GM12878 (cell line): Measurements from ENCODE around the gene CTNNAL1. TPM values are rescaled to one million over a fixed set of nuclear protein-coding genes. Genes with fewer than 3 reads are reported as not detected.

Experiments used
- ATAC-seq: fragments of 200-7000 bp; cut with Tn5 transposase; 3 replicates; pipeline ENCODE4 v1.9.1; 2020; ENCODE audit warnings: mild to moderate bottlenecking, moderate library complexity
- BruUV-seq: library from RNA; stranded (reverse); fragments of 400-500 nt; replicated peaks from 2 replicates; lab custom pipeline; 2021; lab: Mats Ljungman, UMichigan
- CTCF ChIA-PET: fragments of 300-600 bp; sonication (Branson Sonifier 250); formaldehyde crosslinking; extraction: SDS; loops from one replicate; lab custom pipeline; 2021; ENCODE audit warnings: inconsistent platforms; lab: Yijun Ruan, JAX
- POLR2A ChIA-PET: fragments of 350-600 bp; formaldehyde crosslinking; extraction: SDS; loops from one replicate; lab custom pipeline; 2021; ENCODE audit warnings: inconsistent platforms; lab: Charles Lee
- RAD21 ChIA-PET: fragments of 300-600 bp; sonication (Branson Sonifier 250); formaldehyde crosslinking; loops from one replicate; lab custom pipeline; 2023; ENCODE audit warnings: antibody characterized with exemption; ENCODE audit not compliant: unreplicated experiment; lab: Charles Lee
- SMC1A ChIA-PET: fragments of 300-600 bp; sonication (Branson Sonifier 250); formaldehyde crosslinking; loops from one replicate; lab custom pipeline; 2023; ENCODE audit not compliant: unreplicated experiment, uncharacterized antibody; lab: Charles Lee
- DNase-seq: peaks from one replicate; pipeline ENCODE4 v3.0.0-alpha.2; 2011; ENCODE audit warnings: low read depth, low spot score
- FAIRE-seq: peaks from 3 replicates; lab custom pipeline; 2011; peaks lifted over from hg19 to GRCh38; lab: Jason Lieb, UNC
- H2AFZ ChIP-seq: 2 replicates; pipeline ENCODE4 v1.6.0; 2011; ENCODE audit warnings: low read depth, low read length, control low read depth; ENCODE audit not compliant: control insufficient read depth
- H3K27ac ChIP-seq: 2 replicates; pipeline ENCODE4 v1.5.1; 2011; ENCODE audit warnings: control low read depth; ENCODE audit not compliant: control insufficient read depth, insufficient read depth
- H3K27me3 ChIP-seq, 2 experiments: replicated peaks in 1 of 2; 2 replicates each; pipeline versions ENCODE4 v1.6.0 to v1.6.1; 2011; ENCODE audit warnings: low read length in 1 of 2; ENCODE audit not compliant: control insufficient read depth in 2 of 2, insufficient read depth in 2 of 2
- H3K36me3 ChIP-seq, 2 experiments: 2 replicates each; pipeline ENCODE4 v1.5.1; 2011; ENCODE audit warnings: low read length in 1 of 2; ENCODE audit not compliant: control insufficient read depth in 2 of 2, insufficient read depth in 2 of 2
- H3K4me1 ChIP-seq: 2 replicates; pipeline ENCODE4 v1.6.1; 2011; ENCODE audit warnings: mild to moderate bottlenecking, low read length, moderate library complexity, mixed read lengths; ENCODE audit not compliant: control insufficient read depth, insufficient read depth
- H3K4me2 ChIP-seq: 2 replicates; pipeline ENCODE4 v1.6.0; 2011; ENCODE audit warnings: control low read depth; ENCODE audit not compliant: control insufficient read depth, insufficient read depth
- H3K4me3 ChIP-seq: fragments of 200-600 bp; sonication (generic); 2 replicates; pipeline ENCODE4 v1.5.1; 2016
- H3K79me2 ChIP-seq: 2 replicates; pipeline ENCODE4 v1.6.0; 2011; ENCODE audit warnings: low read length; ENCODE audit not compliant: control insufficient read depth, insufficient read depth
- H3K9ac ChIP-seq: 2 replicates; pipeline ENCODE4 v1.8.0; 2011; ENCODE audit warnings: low read length, control low read depth, mixed read lengths; ENCODE audit not compliant: control insufficient read depth, insufficient read depth
- H3K9me3 ChIP-seq: replicated peaks from 3 replicates; pipeline ENCODE4 v1.5.1; 2011; ENCODE audit warnings: mild to moderate bottlenecking, low read length; ENCODE audit not compliant: control insufficient read depth, insufficient read depth
- H4K20me1 ChIP-seq: 2 replicates; pipeline ENCODE4 v1.6.0; 2011; ENCODE audit not compliant: control insufficient read depth, insufficient read depth
- ASH2L ChIP-seq: fragments of 300-600, 200-600 bp; sonication (generic); IDR thresholded peaks from 2 replicates; pipeline ENCODE4 v1.6.1; 2017; ENCODE audit warnings: low read depth, mild to moderate bottlenecking, borderline replicate concordance
- ATF7 ChIP-seq: fragments of 450-650 bp; IDR thresholded peaks from 2 replicates; pipeline ENCODE4 v1.6.1; 2016; ENCODE audit warnings: low read depth, mild to moderate bottlenecking
- EED ChIP-seq: sonication (generic); IDR thresholded peaks from 2 replicates; pipeline ENCODE4 v1.6.1; 2016; ENCODE audit warnings: antibody characterized with exemption, low read depth
- HDGF ChIP-seq: fragments of 450-650 bp; IDR thresholded peaks from 2 replicates; pipeline ENCODE4 v1.6.1; 2016; ENCODE audit warnings: antibody characterized with exemption
- JUNB ChIP-seq: IDR thresholded peaks from 2 replicates; pipeline ENCODE4 v1.6.1; 2016; ENCODE audit warnings: antibody characterized with exemption, mild to moderate bottlenecking
- JUND ChIP-seq: IDR thresholded peaks from 2 replicates; pipeline ENCODE4 v1.6.1; 2012; ENCODE audit warnings: low read depth, mild to moderate bottlenecking, low read length, improper control_type of control experiment, moderate library complexity
- LARP7 ChIP-seq: fragments of 450-650 bp; IDR thresholded peaks from 2 replicates; pipeline ENCODE4 v1.6.1; 2017; ENCODE audit warnings: mild to moderate bottlenecking
- MEF2A ChIP-seq: IDR thresholded peaks from 2 replicates; pipeline ENCODE4 v1.6.1; 2011; ENCODE audit warnings: low read depth, mild to moderate bottlenecking, low read length, moderate library complexity; ENCODE audit not compliant: insufficient read depth
- MXI1 ChIP-seq: fragments of 150-350 bp; IDR thresholded peaks from 2 replicates; pipeline ENCODE4 v1.6.1; 2011; ENCODE audit warnings: low read depth, mild to moderate bottlenecking, inconsistent platforms, low read length, improper control_type of control experiment
- NFYA ChIP-seq: IDR thresholded peaks from 2 replicates; pipeline ENCODE4 v1.6.1; 2011; ENCODE audit warnings: low read depth, mild to moderate bottlenecking, low read length, improper control_type of control experiment, borderline replicate concordance
- NKRF ChIP-seq: fragments of 450-650 bp; conservative IDR thresholded peaks from 2 replicates; pipeline ENCODE4 v1.6.1; 2017; ENCODE audit warnings: mild to moderate bottlenecking, moderate library complexity
- NR2C2 ChIP-seq: IDR thresholded peaks from 2 replicates; pipeline ENCODE4 v1.6.1; 2011; ENCODE audit warnings: borderline replicate concordance, low read depth; ENCODE audit not compliant: control insufficient read depth, insufficient read length
- NRF1 ChIP-seq: conservative IDR thresholded peaks from 2 replicates; pipeline ENCODE4 v1.6.1; 2011; ENCODE audit warnings: mild to moderate bottlenecking, low read depth, low read length, improper control_type of control experiment
- PKNOX1 ChIP-seq: fragments of 450-650 bp; IDR thresholded peaks from 2 replicates; pipeline ENCODE4 v1.6.1; 2016; ENCODE audit warnings: mild to moderate bottlenecking
- PML ChIP-seq: IDR thresholded peaks from 2 replicates; pipeline ENCODE4 v1.6.1; 2012; ENCODE audit warnings: low read length, inconsistent platforms
- SMC3 ChIP-seq: IDR thresholded peaks from 2 replicates; pipeline ENCODE4 v1.6.1; 2011; ENCODE audit warnings: low read length, improper control_type of control experiment, borderline replicate concordance
- SP1 ChIP-seq: IDR thresholded peaks from one replicate; pipeline ENCODE4 v1.6.1; 2011; ENCODE audit warnings: low read depth, low read length
- SPI1 ChIP-seq: IDR thresholded peaks from 2 replicates; pipeline ENCODE4 v1.6.1; 2011; ENCODE audit warnings: low read depth, mild to moderate bottlenecking, low read length, moderate library complexity, borderline replicate concordance; ENCODE audit not compliant: insufficient read depth
- ZNF207 ChIP-seq: fragments of 450-650 bp; IDR thresholded peaks from 2 replicates; pipeline ENCODE4 v1.6.1; 2014; ENCODE audit warnings: antibody characterized with exemption, mild to moderate bottlenecking, borderline replicate concordance
- WGBS: methylation state at CpG from one replicate; pipeline ENCODE4 v1.1.6; 2016; ENCODE audit warnings: low lambda C conversion rate; ENCODE audit not compliant: insufficient replicate concordance, insufficient coverage; ENCODE audit errors: missing lambda C conversion rate; 5-methylcytosine and 5-hydroxymethylcytosine counted together
- in situ Hi-C: fragments of 300-500 bp; cut with MboI; formaldehyde crosslinking; loops from 9 replicates; pipeline ENCODE4 v1.14.3; 2018; ENCODE audit warnings: mixed read lengths
- intact Hi-C: fragments of 100-400 bp; cut with micrococcal nuclease; formaldehyde crosslinking; loops from one replicate; pipeline ENCODE4 v1.14.2; 2022; ENCODE audit not compliant: unreplicated experiment
- polyA plus RNA-seq, 11 experiments: library from polyadenylated mRNA; depleted of rRNA in 4 of 11; unstranded in 6 of 11; stranded (reverse) in 5 of 11; fragments of >200 nt; fragmentation: Nextera tagmentation in 4 of 11; fragmentation: Illumina TruSeq in 1 of 11; extraction: Ambion mirVana in 4 of 11; extraction: Trizol in 1 of 11; gene quantifications; 1 replicate in 1 of 11; 2 replicates in 10 of 11; pipeline versions ENCODE4 v1.2.1 to v1.2.3, GENCODE V29; 2011 to 2016; ENCODE audit warnings: inconsistent platforms in 2 of 11, missing spikeins in 2 of 11, low read depth in 1 of 11
- total RNA-seq, 4 experiments: library from RNA; depleted of rRNA in 3 of 4; stranded (reverse); fragments of >200 nt in 3 of 4; fragmentation: Illumina TruSeq in 1 of 4; extraction: Trizol in 1 of 4; gene quantifications; 2 replicates each; pipeline versions ENCODE4 v1.2.1 to v1.2.3, GENCODE V29; 2013 to 2021

Gene CTNNAL1
- total and polyA plus RNA-seq, 10 of the 15 experiments (the other 5 are each of a cell fraction or from before 2014, with no cell fraction given) = 16.3 to 82.5 (median 45.2) TPM

- TF ChIP-seq NKRF (no peak), MXI1 (no peak), JUNB (0 out of 2 replicates have a peak, but pooled peaks have one; percentile 5), MEF2A (peak; percentile 47; the same call in 1 of the 2 replicates), HDGF (no peak), NFYA (no peak), SMC3 (peak; percentile 48; the same call in 1 of the 2 replicates), ATF7 (peak; percentile 38; the same call in 1 of the 2 replicates)
These were observed 59.2 kb downstream of the CTNNAL1 start (continued) for GRCh38 chr9:108953983-108954574.

- in situ Hi-C loops (no loop called here), intact Hi-C loops (loop anchor here (5.0 kb wide), 1 partner anchor 99 kb away; no protein-coding TSS in a partner anchor)
- H3K4me2 ChIP-seq = no peak overlapping the region
- no peaks in the 10 kb centered on the region for H3K4me1 ChIP-seq
- no peak for FAIRE-seq
- H3K9ac ChIP-seq = no peak overlapping the region
- 92% methylated on average over 2 of the region's 2 CpGs for WGBS
- BruUV-seq = no TSS peak
- H4K20me1 ChIP-seq = no peaks in the 10 kb centered on the region
- H3K4me3 ChIP-seq = no peak overlapping the region
- ChIA-PET RAD21 (no interaction called here), POLR2A (no interaction called here), CTCF (interaction anchor here (0.9 to 1.7 kb wide), 8 partner anchors 8 to 483 kb away, joined by 3 to 6 read pairs (median 3); no protein-coding TSS in a partner anchor), SMC1A (interaction anchor here (1.3 to 1.8 kb wide), 3 partner anchors 9 to 59 kb away, joined by 3 to 4 read pairs (median 4); no protein-coding TSS in a partner anchor)
- H3K27me3 ChIP-seq = no peaks in the 10 kb centered on the region
- H2AFZ ChIP-seq = no peak overlapping the region
- no peaks in the 10 kb centered on the region; a peak in 1 of 4 replicates for H3K36me3 ChIP-seq
- no peak for DNase-seq
- H3K79me2 ChIP-seq = no peaks in the 10 kb centered on the region
- no peaks in the 10 kb centered on the region for H3K9me3 ChIP-seq
- no peak for ATAC-seq
- no peak overlapping the region for H3K27ac ChIP-seq
- TF ChIP-seq SPI1 (no peak), ZNF207 (no peak), PKNOX1 (no peak), PML (no peak), LARP7 (no peak), JUND (no peak), ASH2L (no peak), SP1 (no peak), NR2C2 (no peak), NRF1 (no peak), EED (no peak)
These were observed 61.7 kb downstream of the CTNNAL1 start for GRCh38 chr9:108951578-108951977.
